ENCODE results near the gene DDI2. TPM values are rescaled to one million over a fixed set of nuclear protein-coding genes. Genes with fewer than 3 reads are reported as not detected.

DDI2 gene
- total and polyA plus RNA-seq, 9 donors: 12.3 to 24.1 (median 19.2) TPM

DNA sequence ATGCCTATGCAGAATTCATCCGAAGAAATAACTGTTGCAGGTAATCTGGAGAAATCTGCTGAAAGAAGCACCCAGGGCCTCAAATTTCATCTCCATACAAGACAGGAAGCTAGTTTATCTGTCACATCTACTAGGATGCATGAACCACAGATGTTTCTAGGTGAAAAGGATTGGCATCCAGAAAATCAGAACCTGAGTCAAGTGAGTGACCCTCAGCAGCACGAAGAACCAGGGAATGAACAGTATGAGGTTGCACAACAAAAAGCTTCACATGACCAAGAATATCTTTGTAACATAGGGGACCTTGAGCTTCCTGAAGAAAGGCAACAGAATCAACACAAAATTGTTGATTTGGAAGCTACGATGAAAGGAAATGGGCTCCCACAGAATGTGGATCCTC, 42.9 kb downstream of the DDI2 start:
- no peak for DNase-seq
- H3K9me3 ChIP-seq (replicated peaks; ENCODE audit: control insufficient read depth, low read depth, low read length): no peaks in the 10 kb centered on the region
- H3K27ac ChIP-seq (ENCODE audit: low read length): no peak overlapping the region
- H3K4me3 ChIP-seq (ENCODE audit: low read length): no peak overlapping the region
- H3K4me1 ChIP-seq (ENCODE audit: control insufficient read depth, insufficient read depth, low read length): peaks cover 4% of the 10 kb centered on the region
- H3K36me3 ChIP-seq (ENCODE audit: control insufficient read depth, insufficient read depth, low read length): peaks cover 33% of the 10 kb centered on the region
- WGBS (ENCODE audit: insufficient coverage): 95% methylated on average over 2 of the region's 3 CpGs
- no peaks in the 10 kb centered on the region for H3K27me3 ChIP-seq (ENCODE audit: control insufficient read depth, insufficient read depth, low read length)

DNA sequence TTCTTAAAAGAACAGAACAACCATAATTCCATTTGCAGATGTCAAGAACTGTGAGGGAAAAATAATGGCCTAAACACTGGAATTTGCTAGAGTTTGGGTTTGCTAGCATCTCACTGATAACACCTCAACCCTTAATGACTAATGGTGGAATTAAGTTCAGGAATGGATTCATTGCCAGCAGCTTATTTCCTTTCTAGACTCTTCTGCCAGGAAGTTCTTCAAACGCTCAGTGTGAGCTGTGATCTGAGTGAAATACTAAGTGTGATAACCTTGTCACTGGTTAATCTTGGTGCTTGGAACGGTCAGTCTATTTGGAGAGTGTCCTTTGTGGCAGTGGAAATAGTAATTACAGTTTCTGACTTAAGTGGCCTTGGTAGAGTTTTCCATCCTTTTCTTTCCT, 45.2 kb downstream of the DDI2 start:
- WGBS (ENCODE audit: insufficient coverage): no CpG with 5 or more reads among the region's 2 CpGs
- Histone ChIP-seq H3K4me1 (ENCODE audit: control insufficient read depth, insufficient read depth, low read length) (no peaks in the 10 kb centered on the region), H3K27me3 (ENCODE audit: control insufficient read depth, insufficient read depth, low read length) (no peaks in the 10 kb centered on the region), H3K4me3 (ENCODE audit: low read length) (no peak overlapping the region), H3K36me3 (ENCODE audit: control insufficient read depth, insufficient read depth, low read length) (peaks cover 27% of the 10 kb centered on the region), H3K27ac (ENCODE audit: low read length) (no peak overlapping the region), H3K9me3 (replicated peaks; ENCODE audit: control insufficient read depth, low read depth, low read length) (no peaks in the 10 kb centered on the region)
- no peak for DNase-seq

DNA sequence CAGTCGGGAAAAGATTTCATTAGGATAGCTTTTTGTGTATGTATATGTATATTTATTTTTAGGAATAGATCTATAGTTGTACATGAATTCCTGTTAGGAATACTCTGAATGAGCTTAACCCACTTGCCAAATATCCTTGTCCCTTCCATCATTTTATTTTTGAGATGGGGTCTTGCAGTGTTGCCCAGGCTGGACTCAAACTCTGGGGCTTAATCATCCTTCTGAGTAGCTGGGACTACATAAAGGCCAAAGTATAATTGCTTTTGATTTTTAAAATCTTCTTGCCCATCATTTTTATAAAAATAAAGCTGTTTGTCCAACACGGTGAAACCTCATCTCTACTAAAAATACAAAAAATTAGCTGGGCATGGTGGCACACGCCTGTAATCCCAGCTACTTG, 46.7 kb downstream of the DDI2 start:
- Histone ChIP-seq H3K4me1 (ENCODE audit: control insufficient read depth, insufficient read depth, low read length) (no peaks in the 10 kb centered on the region), H3K27me3 (ENCODE audit: control insufficient read depth, insufficient read depth, low read length) (no peaks in the 10 kb centered on the region), H3K27ac (ENCODE audit: low read length) (no peak overlapping the region), H3K9me3 (replicated peaks; ENCODE audit: control insufficient read depth, low read depth, low read length) (no peaks in the 10 kb centered on the region), H3K4me3 (ENCODE audit: low read length) (no peak overlapping the region), H3K36me3 (ENCODE audit: control insufficient read depth, insufficient read depth, low read length) (peaks cover 27% of the 10 kb centered on the region)
- WGBS (ENCODE audit: insufficient coverage): no CpG with 5 or more reads among the region's 3 CpGs
- no peak for DNase-seq

DNA sequence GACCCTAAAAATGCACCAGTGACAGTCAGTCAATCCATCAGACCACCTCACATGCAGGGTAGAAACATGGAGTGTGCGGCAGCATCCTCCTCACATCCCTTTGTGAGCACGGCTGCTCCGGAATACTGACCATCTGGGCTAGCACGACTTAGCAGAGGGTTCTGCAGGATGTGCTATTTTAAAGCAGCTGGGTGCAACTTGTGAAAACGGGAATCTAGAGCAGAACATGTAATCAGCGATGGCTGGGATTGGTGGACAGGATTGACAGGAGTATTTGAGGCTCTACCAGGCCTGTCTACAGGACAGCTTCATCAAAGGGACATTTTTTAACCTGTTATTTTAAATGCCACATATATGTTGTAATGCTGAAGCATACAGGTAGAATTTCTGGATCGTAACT, 50.1 kb downstream of the DDI2 start:
- H3K4me3 ChIP-seq (ENCODE audit: low read length): no peak overlapping the region
- H3K9me3 ChIP-seq (replicated peaks; ENCODE audit: control insufficient read depth, low read depth, low read length): no peaks in the 10 kb centered on the region
- WGBS (ENCODE audit: insufficient coverage): 83% methylated on average over 4 of the region's 7 CpGs
- no peak for DNase-seq
- H3K27ac ChIP-seq (ENCODE audit: low read length): no peak overlapping the region
- H3K4me1 ChIP-seq (ENCODE audit: control insufficient read depth, insufficient read depth, low read length): no peaks in the 10 kb centered on the region
- H3K27me3 ChIP-seq (ENCODE audit: control insufficient read depth, insufficient read depth, low read length): no peaks in the 10 kb centered on the region
- H3K36me3 ChIP-seq (ENCODE audit: control insufficient read depth, insufficient read depth, low read length): peaks cover 2% of the 10 kb centered on the region

DNA sequence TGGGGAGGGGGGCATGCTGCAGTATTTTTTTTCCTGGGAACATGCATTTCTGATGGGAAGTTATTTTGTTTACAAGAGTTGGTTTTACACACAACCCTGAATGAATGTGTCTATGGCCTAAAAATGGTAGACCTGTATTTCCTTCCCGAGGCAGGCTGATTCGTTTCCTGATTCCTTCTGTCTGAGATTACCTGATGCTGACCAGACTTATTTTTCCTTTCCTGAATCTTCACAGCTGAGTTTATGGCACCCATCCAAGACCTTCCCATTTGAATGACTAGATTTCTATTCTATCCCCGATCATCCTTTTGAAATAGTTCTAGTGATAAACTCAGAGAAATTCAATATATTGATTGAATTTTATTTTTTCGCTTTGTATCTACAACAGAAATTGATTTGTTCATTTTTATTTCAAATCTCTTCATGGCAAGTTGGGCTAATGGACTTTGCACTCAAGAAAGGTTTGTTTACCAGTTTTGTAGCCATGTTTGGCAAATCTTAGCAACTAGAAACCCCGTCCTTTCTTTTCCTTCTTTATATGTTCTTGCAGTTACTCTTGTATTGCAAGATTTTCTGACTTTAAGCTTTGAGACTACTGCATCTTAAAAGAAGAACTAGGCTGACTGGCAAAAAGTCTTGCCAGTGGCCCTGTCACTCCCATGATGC, 51.0 kb downstream of the DDI2 start:
- Histone ChIP-seq H3K4me3 (ENCODE audit: low read length) (no peak overlapping the region), H3K4me1 (ENCODE audit: control insufficient read depth, insufficient read depth, low read length) (no peaks in the 10 kb centered on the region), H3K9me3 (replicated peaks; ENCODE audit: control insufficient read depth, low read depth, low read length) (no peaks in the 10 kb centered on the region), H3K27me3 (ENCODE audit: control insufficient read depth, insufficient read depth, low read length) (no peaks in the 10 kb centered on the region), H3K36me3 (ENCODE audit: control insufficient read depth, insufficient read depth, low read length) (no peaks in the 10 kb centered on the region), H3K27ac (ENCODE audit: low read length) (no peak overlapping the region)
- 42% methylated on average over 2 of the region's 5 CpGs for WGBS (ENCODE audit: insufficient coverage)
- DNase-seq: no peak

DNA sequence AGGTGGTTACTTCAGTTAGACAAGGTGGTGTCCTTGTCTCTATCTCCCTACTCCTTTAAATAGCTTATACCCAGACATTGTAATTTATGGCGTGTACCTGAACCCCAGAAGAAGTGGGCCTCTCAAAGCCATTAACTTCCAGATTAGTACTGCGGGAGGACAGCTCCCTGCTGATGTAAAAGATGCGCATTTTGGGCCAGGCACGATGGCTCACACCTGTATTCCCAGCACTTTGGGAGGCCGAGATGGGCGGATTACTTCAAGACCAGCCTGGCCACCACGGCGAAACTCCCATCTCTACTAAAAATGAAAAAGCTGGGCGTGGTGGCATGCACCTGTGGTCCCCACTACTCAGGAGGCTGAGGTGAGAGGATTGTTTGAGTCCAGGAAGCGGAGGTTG, 51.8 kb downstream of the DDI2 start:
- no peak for DNase-seq
- no peaks in the 10 kb centered on the region for H3K4me1 ChIP-seq (ENCODE audit: control insufficient read depth, insufficient read depth, low read length)
- WGBS (ENCODE audit: insufficient coverage): 72% methylated on average over 5 of the region's 10 CpGs

DNA sequence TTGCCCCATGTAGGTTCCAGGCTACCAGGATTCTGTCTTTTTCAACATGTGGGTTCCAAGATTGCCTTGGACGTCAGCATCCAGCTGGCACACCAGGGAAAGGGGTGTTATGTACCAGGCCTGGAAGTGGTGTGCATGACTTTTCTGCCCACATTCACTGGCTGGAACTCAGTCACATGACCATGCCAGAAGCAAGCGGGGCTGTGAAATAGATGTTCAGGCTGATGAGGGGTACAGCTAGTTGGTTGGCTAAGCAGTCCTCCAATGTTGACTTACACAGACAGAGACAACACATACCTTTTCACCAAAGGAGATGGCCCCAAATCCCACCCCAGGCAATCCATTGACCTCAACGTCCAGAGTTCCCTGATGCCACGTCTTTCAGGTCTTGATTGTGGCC, 52.6 kb downstream of the DDI2 start:
- Histone ChIP-seq H3K27ac (ENCODE audit: low read length) (no peak overlapping the region), H3K27me3 (ENCODE audit: control insufficient read depth, insufficient read depth, low read length) (no peaks in the 10 kb centered on the region), H3K4me3 (ENCODE audit: low read length) (no peak overlapping the region), H3K36me3 (ENCODE audit: control insufficient read depth, insufficient read depth, low read length) (no peaks in the 10 kb centered on the region), H3K4me1 (ENCODE audit: control insufficient read depth, insufficient read depth, low read length) (no peaks in the 10 kb centered on the region), H3K9me3 (replicated peaks; ENCODE audit: control insufficient read depth, low read depth, low read length) (no peaks in the 10 kb centered on the region)
- 67% methylated on average over 3 of the region's 4 CpGs for WGBS (ENCODE audit: insufficient coverage)
- DNase-seq: no peak

More for the DNA sequence above, 51.8 kb downstream of the DDI2 start:
- H3K9me3 ChIP-seq (replicated peaks; ENCODE audit: control insufficient read depth, low read depth, low read length): no peaks in the 10 kb centered on the region
- H3K27me3 ChIP-seq (ENCODE audit: control insufficient read depth, insufficient read depth, low read length): no peaks in the 10 kb centered on the region
- no peak overlapping the region for H3K4me3 ChIP-seq (ENCODE audit: low read length)
- H3K36me3 ChIP-seq (ENCODE audit: control insufficient read depth, insufficient read depth, low read length): no peaks in the 10 kb centered on the region
- no peak overlapping the region for H3K27ac ChIP-seq (ENCODE audit: low read length)

DNA sequence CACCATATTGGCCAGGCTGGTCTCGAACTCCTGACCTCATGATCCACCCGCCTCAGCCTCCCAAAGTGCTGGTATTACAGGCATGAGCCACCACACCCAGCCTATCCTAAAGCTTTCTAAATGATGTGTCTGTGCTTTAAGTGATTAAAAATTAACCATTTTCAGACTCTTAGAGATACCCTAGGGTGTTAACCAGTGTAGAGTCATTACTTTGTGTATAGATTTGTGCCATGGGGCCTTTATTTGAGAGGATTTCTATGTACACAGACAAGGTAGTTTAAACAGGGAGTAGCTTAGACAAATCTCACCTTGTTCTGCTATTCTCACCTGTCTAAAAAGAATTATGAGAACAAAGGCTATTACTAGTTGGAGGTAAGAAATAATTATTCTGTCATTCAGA, 54.2 kb downstream of the DDI2 start:
- H3K27me3 ChIP-seq (ENCODE audit: control insufficient read depth, insufficient read depth, low read length): no peaks in the 10 kb centered on the region
- H3K4me3 ChIP-seq (ENCODE audit: low read length): no peak overlapping the region
- no peaks in the 10 kb centered on the region for H3K36me3 ChIP-seq (ENCODE audit: control insufficient read depth, insufficient read depth, low read length)
- no peak overlapping the region for H3K27ac ChIP-seq (ENCODE audit: low read length)
- H3K4me1 ChIP-seq (ENCODE audit: control insufficient read depth, insufficient read depth, low read length): no peaks in the 10 kb centered on the region
- no peaks in the 10 kb centered on the region for H3K9me3 ChIP-seq (replicated peaks; ENCODE audit: control insufficient read depth, low read depth, low read length)
- no CpG with 5 or more reads among the region's 2 CpGs for WGBS (ENCODE audit: insufficient coverage)
- DNase-seq: no peak

DNA sequence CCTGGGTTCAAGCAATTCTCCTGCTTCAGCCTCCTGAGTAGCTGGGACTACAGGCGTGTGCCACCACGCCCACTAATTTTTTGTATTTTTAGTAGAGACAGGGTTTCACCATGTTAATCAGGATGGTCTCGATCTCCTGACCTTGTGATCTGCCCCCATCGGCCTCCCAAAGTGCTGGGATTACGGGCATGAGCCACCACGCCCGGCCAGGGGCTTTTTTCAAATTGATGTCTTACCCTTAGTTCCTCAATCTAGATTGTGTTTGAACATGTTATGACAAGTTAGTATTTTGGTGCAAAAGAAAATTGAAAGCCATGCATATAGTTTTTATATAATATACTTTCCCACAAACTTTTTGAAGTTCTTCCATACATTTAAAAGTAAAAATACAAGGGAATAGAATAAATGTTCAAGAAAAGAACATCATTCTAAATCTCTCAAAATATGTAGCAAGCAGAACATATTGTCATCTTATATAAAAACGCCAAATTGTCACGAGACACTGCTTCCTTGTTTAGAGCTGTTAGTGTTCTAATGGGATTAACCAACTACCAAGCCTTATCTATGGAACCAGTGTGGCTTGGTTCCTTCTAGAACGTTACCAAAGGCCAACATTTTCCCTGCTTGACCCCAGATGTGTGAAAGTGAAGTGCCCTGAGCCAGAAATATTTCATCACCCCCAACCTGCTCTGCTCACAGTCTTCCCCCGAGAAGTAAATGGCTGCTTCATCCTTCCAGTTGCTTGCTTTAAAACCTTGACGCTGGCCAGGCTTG, 57.3 kb downstream of the DDI2 start:
- no peak overlapping the region for H3K4me3 ChIP-seq (ENCODE audit: low read length)
- H3K27me3 ChIP-seq (ENCODE audit: control insufficient read depth, insufficient read depth, low read length): no peaks in the 10 kb centered on the region
- WGBS (ENCODE audit: insufficient coverage): 65% methylated on average over 6 of the region's 12 CpGs
- no peak for DNase-seq
- no peaks in the 10 kb centered on the region for H3K9me3 ChIP-seq (replicated peaks; ENCODE audit: control insufficient read depth, low read depth, low read length)
- no peaks in the 10 kb centered on the region for H3K36me3 ChIP-seq (ENCODE audit: control insufficient read depth, insufficient read depth, low read length)
- H3K27ac ChIP-seq (ENCODE audit: low read length): no peak overlapping the region
- H3K4me1 ChIP-seq (ENCODE audit: control insufficient read depth, insufficient read depth, low read length): no peaks in the 10 kb centered on the region

DNA sequence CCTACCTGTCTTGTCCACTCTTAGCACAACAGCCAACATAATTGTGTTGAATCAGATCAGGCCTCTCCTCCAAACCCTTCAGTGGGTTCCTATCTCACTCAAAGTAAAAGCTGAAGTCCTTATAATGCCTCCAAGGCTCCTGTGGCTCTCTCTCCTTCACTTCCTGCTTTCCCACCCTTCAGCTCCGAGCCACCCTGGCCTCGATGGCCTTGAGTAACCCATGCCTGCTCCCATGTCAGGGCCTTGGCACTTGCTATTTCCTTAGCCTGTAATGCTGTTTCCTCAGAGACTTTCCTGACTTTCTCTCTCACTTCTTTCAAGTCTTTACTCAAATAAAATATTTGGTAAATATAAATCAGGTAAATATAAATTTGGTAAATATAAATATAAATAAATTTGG, 58.8 kb downstream of the DDI2 start:
- no peak for DNase-seq
- no peak overlapping the region for H3K4me3 ChIP-seq (ENCODE audit: low read length)

More for the DNA sequence above, 58.8 kb downstream of the DDI2 start:
- H3K4me1 ChIP-seq (ENCODE audit: control insufficient read depth, insufficient read depth, low read length): no peaks in the 10 kb centered on the region
- H3K36me3 ChIP-seq (ENCODE audit: control insufficient read depth, insufficient read depth, low read length): no peaks in the 10 kb centered on the region
- H3K27ac ChIP-seq (ENCODE audit: low read length): no peak overlapping the region
- 47% methylated on average over 2 of the region's 2 CpGs for WGBS (ENCODE audit: insufficient coverage)
- H3K27me3 ChIP-seq (ENCODE audit: control insufficient read depth, insufficient read depth, low read length): no peaks in the 10 kb centered on the region
- no peaks in the 10 kb centered on the region for H3K9me3 ChIP-seq (replicated peaks; ENCODE audit: control insufficient read depth, low read depth, low read length)
